H1 (cell line): ENCODE measurements around the gene TMEM132A. TPM values are rescaled to one million over a fixed set of nuclear protein-coding genes. Genes with fewer than 3 reads are reported as not detected.

Experiments
- CTCF ChIA-PET: fragments of 300-600 bp; sonication (Branson Sonifier 250); formaldehyde crosslinking; loops from one replicate; lab custom pipeline; 2021; ENCODE audit not compliant: partially characterized antibody; lab: Charles Lee
- POLR2A ChIA-PET: fragments of 300-600 bp; sonication (Branson Sonifier 250); formaldehyde crosslinking; loops from one replicate; lab custom pipeline; 2021; ENCODE audit warnings: inconsistent platforms; ENCODE audit not compliant: partially characterized antibody; lab: Charles Lee
- DNase-seq, 2 experiments: peaks; one replicate each; pipeline versions ENCODE4 v3.0.0 to v3.0.0-alpha.2; 2010 to 2022; ENCODE audit warnings: low spot score in 2 of 2, low read depth in 1 of 2, mixed read lengths in 1 of 2
- FAIRE-seq: peaks from 2 replicates; lab custom pipeline; 2011; peaks lifted over from hg19 to GRCh38; lab: Jason Lieb, UNC
- H2AFZ ChIP-seq: 2 replicates; pipeline ENCODE4 v1.8.1; 2012; ENCODE audit warnings: low read length, inconsistent platforms
- H2AK5ac ChIP-seq: 2 replicates; pipeline ENCODE4 v1.6.1; 2013; ENCODE audit warnings: low read depth, low read length
- H2BK120ac ChIP-seq: replicated peaks from 2 replicates; pipeline ENCODE3; 2013; ENCODE audit warnings: low read depth, low read length, inconsistent platforms
- H2BK12ac ChIP-seq: 2 replicates; pipeline ENCODE4 v1.6.1; 2013; ENCODE audit warnings: low read depth, low read length
- H2BK15ac ChIP-seq: 2 replicates; pipeline ENCODE4 v1.6.1; 2013; ENCODE audit warnings: low read length
- H2BK20ac ChIP-seq: 2 replicates; pipeline ENCODE4 v1.6.1; 2013; ENCODE audit warnings: low read length
- H2BK5ac ChIP-seq: 2 replicates; pipeline ENCODE4 v1.6.1; 2013; ENCODE audit warnings: low read depth, low read length
- H3K14ac ChIP-seq: 2 replicates; pipeline ENCODE4 v1.6.1; 2013; ENCODE audit warnings: inconsistent platforms; ENCODE audit not compliant: insufficient read length
- H3K18ac ChIP-seq: 2 replicates; pipeline ENCODE4 v1.6.1; 2013; ENCODE audit warnings: low read length; ENCODE audit errors: extremely low read depth
- H3K23ac ChIP-seq: 2 replicates; pipeline ENCODE4 v1.6.1; 2013; ENCODE audit warnings: inconsistent platforms; ENCODE audit not compliant: insufficient read length
- H3K23me2 ChIP-seq: 2 replicates; pipeline ENCODE4 v1.6.1; 2013; ENCODE audit warnings: low read depth, low read length
- H3K27ac ChIP-seq: 2 replicates; pipeline ENCODE4 v1.6.1; 2011; ENCODE audit warnings: low read depth, low read length, inconsistent platforms
- H3K27me3 ChIP-seq, 4 experiments: replicated peaks in 1 of 4; 1 replicate in 1 of 4; 2 replicates in 3 of 4; pipeline versions ENCODE4 v1.6.1 to v1.8.1; 2011 to 2013; ENCODE audit warnings: low read length in 3 of 4, mild to moderate bottlenecking in 3 of 4, inconsistent platforms in 2 of 4, mixed read lengths in 2 of 4, moderate library complexity in 1 of 4; ENCODE audit not compliant: control insufficient read depth in 3 of 4, insufficient read depth in 3 of 4; ENCODE audit errors: extremely low read depth in 1 of 4
- H3K36me3 ChIP-seq, 4 experiments: 2 replicates each; pipeline versions ENCODE4 v1.6.1 to v1.8.1; 2011 to 2013; ENCODE audit warnings: mild to moderate bottlenecking in 4 of 4, low read length in 3 of 4, moderate library complexity in 2 of 4, control low read depth in 1 of 4, inconsistent platforms in 1 of 4; ENCODE audit not compliant: insufficient read depth in 4 of 4, control insufficient read depth in 2 of 4
- H3K4ac ChIP-seq: replicated peaks from 2 replicates; pipeline ENCODE3; 2013; ENCODE audit warnings: low read length, low read depth, mixed read lengths, inconsistent platforms; ENCODE audit not compliant: insufficient read length
- H3K4me1 ChIP-seq, 4 experiments: replicated peaks in 1 of 4; 1 replicate in 1 of 4; 2 replicates in 3 of 4; pipeline versions ENCODE4 v1.6.1 to v1.8.1; 2011 to 2013; ENCODE audit warnings: low read length in 3 of 4, inconsistent platforms in 2 of 4, mixed read lengths in 1 of 4; ENCODE audit not compliant: insufficient read depth in 4 of 4, control insufficient read depth in 3 of 4
- H3K4me2 ChIP-seq, 2 experiments: 2 replicates each; pipeline versions ENCODE4 v1.6.1 to v1.8.1; 2011 to 2013; ENCODE audit warnings: low read depth in 2 of 2, low read length in 2 of 2, control low read depth in 1 of 2, inconsistent platforms in 1 of 2, mild to moderate bottlenecking in 1 of 2; ENCODE audit not compliant: insufficient read depth in 1 of 2
- H3K4me3 ChIP-seq, 4 experiments: fragments of 200-600, 300-600 bp in 1 of 4; sonication (generic), shearing (Covaris generic), sonication (Bioruptor Twin) in 1 of 4; 2 replicates each; pipeline versions ENCODE4 v1.5.1 to v1.8.1; 2011 to 2016; ENCODE audit warnings: low read length in 4 of 4, low read depth in 3 of 4, control low read depth in 2 of 4, inconsistent platforms in 2 of 4, mild to moderate bottlenecking in 2 of 4, mixed read lengths in 1 of 4, moderate library complexity in 1 of 4; ENCODE audit not compliant: insufficient read depth in 2 of 4; ENCODE audit errors: extremely low read depth in 1 of 4
- H3K56ac ChIP-seq: replicated peaks from 2 replicates; pipeline ENCODE3; 2013; ENCODE audit warnings: low read depth, mild to moderate bottlenecking, mixed read lengths, low read length, inconsistent platforms; ENCODE audit not compliant: insufficient read length
- H3K79me1 ChIP-seq: 2 replicates; pipeline ENCODE4 v1.6.1; 2013; ENCODE audit warnings: low read depth, low read length, control low read depth
- H3K79me2 ChIP-seq, 2 experiments: 2 replicates each; pipeline versions ENCODE4 v1.6.1 to v1.8.1; 2012 to 2013; ENCODE audit warnings: low read length in 2 of 2, mild to moderate bottlenecking in 2 of 2, inconsistent platforms in 1 of 2; ENCODE audit not compliant: insufficient read depth in 2 of 2, control insufficient read depth in 1 of 2
- H3K9ac ChIP-seq, 4 experiments: replicated peaks in 1 of 4; 1 replicate in 1 of 4; 2 replicates in 3 of 4; pipeline versions ENCODE4 v1.6.1 to v1.8.1; 2011 to 2013; ENCODE audit warnings: low read depth in 3 of 4, low read length in 3 of 4, control low read depth in 2 of 4, mild to moderate bottlenecking in 2 of 4, moderate library complexity in 2 of 4, inconsistent platforms in 1 of 4; ENCODE audit errors: extremely low read depth in 1 of 4
- H3K9me3 ChIP-seq, 2 experiments: 2 replicates each; pipeline versions ENCODE4 v1.6.1 to v1.8.1; 2012 to 2013; ENCODE audit warnings: mild to moderate bottlenecking in 2 of 2, moderate library complexity in 2 of 2, control low read depth in 1 of 2, inconsistent platforms in 1 of 2, low read depth in 1 of 2, low read length in 1 of 2, mixed read lengths in 1 of 2; ENCODE audit not compliant: insufficient read depth in 2 of 2
- H4K20me1 ChIP-seq, 2 experiments: replicated peaks in 1 of 2; 2 replicates each; pipeline versions ENCODE3 to v1.8.1; 2011 to 2013; ENCODE audit warnings: inconsistent platforms in 2 of 2, low read length in 2 of 2, mild to moderate bottlenecking in 1 of 2; ENCODE audit not compliant: insufficient read depth in 2 of 2, control insufficient read depth in 1 of 2
- H4K5ac ChIP-seq: 2 replicates; pipeline ENCODE4 v1.6.1; 2013; ENCODE audit warnings: low read length, low read depth, mixed read lengths, inconsistent platforms; ENCODE audit not compliant: insufficient read length
- H4K8ac ChIP-seq: 2 replicates; pipeline ENCODE4 v1.8.0; 2013; ENCODE audit warnings: mild to moderate bottlenecking, moderate library complexity, low read length, inconsistent platforms; ENCODE audit not compliant: insufficient read depth; ENCODE audit errors: extremely low read depth
- H4K91ac ChIP-seq: replicated peaks from 2 replicates; pipeline ENCODE3; 2013; ENCODE audit warnings: low read length, mixed read lengths, inconsistent platforms; ENCODE audit not compliant: insufficient read length
- CBX8 ChIP-seq: fragments of 300-800, 300-1000 bp; sonication (generic); IDR thresholded peaks from 2 replicates; pipeline ENCODE4 v1.7.1; 2016; ENCODE audit warnings: low read depth, low read length, borderline replicate concordance
- CHD2 ChIP-seq: IDR thresholded peaks from 2 replicates; pipeline ENCODE4 v1.6.1; 2012; ENCODE audit warnings: low read length, improper control_type of control experiment
- CREB1 ChIP-seq: IDR thresholded peaks from 2 replicates; pipeline ENCODE4 v1.6.1; 2012; ENCODE audit warnings: inconsistent platforms
- KDM5A ChIP-seq: fragments of 200-600 bp; IDR thresholded peaks from 2 replicates; pipeline ENCODE4 v1.7.1; 2012; ENCODE audit warnings: mild to moderate bottlenecking, low read length, inconsistent platforms, mixed read lengths
- RBBP5 ChIP-seq: IDR thresholded peaks from 2 replicates; pipeline ENCODE4 v1.7.1; 2012; ENCODE audit warnings: low read depth, mild to moderate bottlenecking, inconsistent platforms, low read length, moderate library complexity, borderline replicate concordance
- RFX5 ChIP-seq: IDR thresholded peaks from 2 replicates; pipeline ENCODE4 v1.6.1; 2011; ENCODE audit warnings: low read depth, low read length, improper control_type of control experiment, borderline replicate concordance
- SP2 ChIP-seq: IDR thresholded peaks from 2 replicates; pipeline ENCODE4 v1.6.1; 2012; ENCODE audit warnings: mild to moderate bottlenecking, low read length, inconsistent platforms
- TAF7 ChIP-seq: optimal IDR thresholded peaks from 2 replicates; pipeline ENCODE3; 2011; ENCODE audit warnings: low read depth, mild to moderate bottlenecking, inconsistent platforms, low read length, moderate library complexity, borderline replicate concordance
- TCF12 ChIP-seq: IDR thresholded peaks from 2 replicates; pipeline ENCODE4 v1.6.1; 2011; ENCODE audit warnings: low read depth, mild to moderate bottlenecking, low read length
- YY1 ChIP-seq: IDR thresholded peaks from 2 replicates; pipeline ENCODE4 v1.6.1; 2011; ENCODE audit warnings: low read depth, mild to moderate bottlenecking, low read length
- WGBS, 2 experiments: shearing (Covaris generic) in 1 of 2; methylation state at CpG; one replicate each; pipeline versions ENCODE4 v1.1.6 to v1.1.7; 2013 to 2015; ENCODE audit warnings: low lambda C conversion rate in 2 of 2, mixed read lengths in 2 of 2, inconsistent platforms in 1 of 2, low coverage in 1 of 2, missing lambda C conversion rate in 1 of 2; ENCODE audit not compliant: insufficient replicate concordance in 2 of 2, insufficient coverage in 1 of 2, insufficient read length in 1 of 2; ENCODE audit errors: extremely low coverage in 1 of 2, missing lambda C conversion rate in 1 of 2; 5-methylcytosine and 5-hydroxymethylcytosine counted together
- polyA plus RNA-seq, 7 experiments: library from polyadenylated mRNA; depleted of rRNA in 3 of 7; stranded (reverse) in 5 of 7; unstranded in 2 of 7; fragments of >200 nt in 5 of 7; fragments of 200-250 nt in 2 of 7; gene quantifications; 1 replicate in 5 of 7; 2 replicates in 1 of 7; 4 replicates in 1 of 7; pipeline versions ENCODE4 v1.2.1 to v1.2.3, GENCODE V29; 2011 to 2013; ENCODE audit warnings: missing spikeins in 2 of 7, mixed read lengths in 2 of 7
- total RNA-seq: library from RNA; stranded (reverse); fragmentation: NEBNext Ultra II Directional; extraction: Animal tissue kit (Norgen Biotek cat#: 25700); gene quantifications from 2 replicates; pipeline ENCODE4 v1.2.1, GENCODE V29; 2021
- TF ChIP-seq, protein P1 (sequence below): IDR thresholded peaks from 2 replicates; pipeline ENCODE4 v1.6.1; 2012; ENCODE audit warnings: low read length, inconsistent platforms

TMEM132A gene
- total and polyA plus RNA-seq, 2 of the 8 experiments (the other 6 are each of a cell fraction or from before 2014, with no cell fraction given) = 46.6 to 97.9 TPM

DNA sequence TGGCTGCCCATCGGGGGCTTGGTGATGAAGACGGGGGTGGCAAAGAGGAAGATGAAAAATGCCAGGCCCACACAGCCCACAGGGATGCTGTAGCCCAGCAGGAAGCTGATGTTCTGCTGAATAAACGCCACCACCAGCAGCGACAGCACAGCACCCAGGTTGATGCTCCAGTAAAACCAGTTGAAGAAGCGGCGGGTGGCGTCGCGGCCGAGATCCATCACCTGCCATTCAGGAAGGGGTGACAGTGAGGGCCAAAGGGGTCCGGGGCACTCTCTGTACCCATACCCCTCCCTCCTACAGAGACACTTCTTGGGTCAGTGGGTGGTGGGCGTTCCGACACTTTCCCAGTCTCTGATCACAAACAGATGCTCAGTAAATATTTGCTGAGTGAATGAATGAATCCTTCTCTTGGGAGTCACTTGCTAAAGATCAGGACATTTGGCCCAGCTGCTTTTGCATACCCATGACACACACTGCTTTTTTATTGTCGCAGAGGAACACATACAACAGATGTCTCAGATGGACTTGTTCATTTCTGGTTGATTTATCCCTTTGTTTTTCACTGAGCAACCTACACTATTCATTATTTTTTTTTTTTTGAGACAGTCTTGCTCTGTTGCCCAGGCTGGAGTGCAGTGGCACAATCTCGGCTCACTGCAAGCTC, 22.5 kb downstream of the TMEM132A start:
- no peak overlapping the region for H3K4me2 ChIP-seq

More for the DNA sequence above, 22.5 kb downstream of the TMEM132A start:
- no peak overlapping the region for H3K9ac ChIP-seq
- 83% methylated on average over 15 of the region's 15 CpGs; no CpG with 5 or more reads in 1 of the 2 experiments for WGBS, 2 experiments
- no peak overlapping the region for H3K27ac ChIP-seq
- no peak overlapping the region for H2BK20ac ChIP-seq
- H3K14ac ChIP-seq = no peak overlapping the region
- no peak overlapping the region for H2BK5ac ChIP-seq
- H3K79me1 ChIP-seq = no peaks in the 10 kb centered on the region; the same call in 1 of the 2 replicates
- no peak overlapping the region for H4K5ac ChIP-seq
- no peak overlapping the region for H4K91ac ChIP-seq
- peaks cover 0 to 3% of the 10 kb centered on the region in 2 experiments for H4K20me1 ChIP-seq
- FAIRE-seq (no peak), DNase-seq (no peak)
- H3K23ac ChIP-seq = no peak overlapping the region
- H2AFZ ChIP-seq = no peak overlapping the region
- 0 out of 2 replicates have a peak overlapping the region, but pooled peaks have one; percentile 17 for H2BK12ac ChIP-seq
- no peak overlapping the region for H2BK120ac ChIP-seq
- H3K18ac ChIP-seq = no peak overlapping the region
- no peak overlapping the region for H3K56ac ChIP-seq
- TF ChIP-seq CREB1 (no peak), KDM5A (no peak), RBBP5 (no peak), YY1 (no peak), SP2 (no peak), TAF7 (no peak), RFX5 (no peak), CBX8 (no peak), CHD2 (no peak), TCF12 (no peak)
- TF ChIP-seq, protein P1, sequence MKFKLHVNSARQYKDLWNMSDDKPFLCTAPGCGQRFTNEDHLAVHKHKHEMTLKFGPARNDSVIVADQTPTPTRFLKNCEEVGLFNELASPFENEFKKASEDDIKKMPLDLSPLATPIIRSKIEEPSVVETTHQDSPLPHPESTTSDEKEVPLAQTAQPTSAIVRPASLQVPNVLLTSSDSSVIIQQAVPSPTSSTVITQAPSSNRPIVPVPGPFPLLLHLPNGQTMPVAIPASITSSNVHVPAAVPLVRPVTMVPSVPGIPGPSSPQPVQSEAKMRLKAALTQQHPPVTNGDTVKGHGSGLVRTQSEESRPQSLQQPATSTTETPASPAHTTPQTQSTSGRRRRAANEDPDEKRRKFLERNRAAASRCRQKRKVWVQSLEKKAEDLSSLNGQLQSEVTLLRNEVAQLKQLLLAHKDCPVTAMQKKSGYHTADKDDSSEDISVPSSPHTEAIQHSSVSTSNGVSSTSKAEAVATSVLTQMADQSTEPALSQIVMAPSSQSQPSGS = no peak
- peaks cover 10% of the 10 kb centered on the region; the same call in 1 of the 2 replicates for H3K23me2 ChIP-seq
- peaks cover 0 to 18% (median 12%) of the 10 kb centered on the region in 4 experiments; a peak in 6 of 7 replicates for H3K4me1 ChIP-seq
- no peak overlapping the region for H3K4me3 ChIP-seq
- peaks cover 0 to 15% (median 7%) of the 10 kb centered on the region in 4 experiments; a peak in 3 of 7 replicates for H3K27me3 ChIP-seq
- no peak overlapping the region for H2BK15ac ChIP-seq
- peak overlapping the region; percentile 34 for H3K4ac ChIP-seq
- peaks cover 0 to 2% of the 10 kb centered on the region in 2 experiments; a peak in 1 of 4 replicates for H3K79me2 ChIP-seq
- POLR2A ChIA-PET = interaction anchor here (1.2 kb wide), 1 partner anchor 8 kb away, joined by 3 read pairs; no protein-coding TSS in a partner anchor
- CTCF ChIA-PET = interaction anchor here (0.5 to 2.9 kb wide), 12 partner anchors 13 to 795 kb away, joined by 3 to 20 read pairs (median 3); no protein-coding TSS in a partner anchor
- H3K9me3 ChIP-seq = no peaks in the 10 kb centered on the region
- 0 out of 8 replicates have a peak, but pooled peaks cover 0 to 2% (median 0%) of the 10 kb centered on the region in 4 experiments for H3K36me3 ChIP-seq
- H4K8ac ChIP-seq = no peak overlapping the region; the same call in 1 of the 2 replicates
- no peak overlapping the region for H2AK5ac ChIP-seq
